GM10266 (cell line): ENCODE data around the gene ARHGEF3.

Experiments used
- DNase-seq: peaks from one replicate; pipeline ENCODE4 v3.0.0; 2012; ENCODE audit errors: extremely low spot score
- CTCF ChIP-seq: IDR thresholded peaks from 2 replicates; pipeline ENCODE4 v1.5.1; 2012; ENCODE audit warnings: mild to moderate bottlenecking, low read depth; ENCODE audit not compliant: control insufficient read depth, insufficient read depth; ENCODE audit errors: missing control alignments

The ARHGEF3 gene

GRCh38 chr3:56800130-56800831, 1.5 kb downstream of the ARHGEF3 start:
- TF ChIP-seq CTCF, result no peak
- peak; percentile 45 for DNase-seq

GRCh38 chr3:56799251-56799882, 2.4 kb downstream of the ARHGEF3 start:
- peak; percentile 57 for DNase-seq
- TF ChIP-seq CTCF, result peak; percentile 62

GRCh38 chr3:56796996-56797395, 4.8 kb downstream of the ARHGEF3 start:
- no peak for DNase-seq
- TF ChIP-seq CTCF, result no peak

GRCh38 chr3:56796202-56796601, 5.5 kb downstream of the ARHGEF3 start:
- DNase-seq, result no peak
- no peak for TF ChIP-seq CTCF

GRCh38 chr3:56795829-56796185, 5.9 kb downstream of the ARHGEF3 start:
- no peak for DNase-seq
- no peak for TF ChIP-seq CTCF

GRCh38 chr3:56795097-56795828, 6.5 kb downstream of the ARHGEF3 start:
- DNase-seq, result no peak
- TF ChIP-seq CTCF, result no peak

GRCh38 chr3:56792193-56792592, 9.6 kb downstream of the ARHGEF3 start:
- DNase-seq, result no peak
- no peak for TF ChIP-seq CTCF
